ENCODE results near the gene TXK.

Gene TXK

DNA sequence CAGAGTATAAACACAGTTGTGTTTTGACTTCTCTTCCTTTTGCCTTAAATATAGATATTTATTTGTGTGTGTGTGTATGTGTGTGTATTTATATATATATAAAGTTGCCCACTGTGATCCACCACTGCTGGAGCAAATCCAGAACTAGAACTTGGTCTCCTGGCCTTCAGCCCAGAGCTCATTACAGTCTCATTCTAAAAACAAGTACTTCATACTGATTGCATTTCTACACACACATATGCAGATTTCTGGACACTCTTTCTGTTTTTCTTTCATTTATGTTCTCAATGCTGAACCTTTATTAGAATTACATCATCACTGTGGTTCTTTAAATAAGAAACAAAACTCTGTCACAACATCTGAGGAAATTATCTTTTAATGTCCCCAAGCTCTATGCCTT is 381 bp downstream of the TXK start:
- Histone ChIP-seq H3K4me3 (ENCODE audit: low read depth, low read length) (no peak overlapping the region), H3K27me3 (no peaks in the 10 kb centered on the region; the same call in 1 of the 2 replicates), H3K36me3 (no peaks in the 10 kb centered on the region), H3K4me1 (no peaks in the 10 kb centered on the region), H3K9me3 (no peaks in the 10 kb centered on the region)
- no peak for DNase-seq
- TF ChIP-seq, protein P1, sequence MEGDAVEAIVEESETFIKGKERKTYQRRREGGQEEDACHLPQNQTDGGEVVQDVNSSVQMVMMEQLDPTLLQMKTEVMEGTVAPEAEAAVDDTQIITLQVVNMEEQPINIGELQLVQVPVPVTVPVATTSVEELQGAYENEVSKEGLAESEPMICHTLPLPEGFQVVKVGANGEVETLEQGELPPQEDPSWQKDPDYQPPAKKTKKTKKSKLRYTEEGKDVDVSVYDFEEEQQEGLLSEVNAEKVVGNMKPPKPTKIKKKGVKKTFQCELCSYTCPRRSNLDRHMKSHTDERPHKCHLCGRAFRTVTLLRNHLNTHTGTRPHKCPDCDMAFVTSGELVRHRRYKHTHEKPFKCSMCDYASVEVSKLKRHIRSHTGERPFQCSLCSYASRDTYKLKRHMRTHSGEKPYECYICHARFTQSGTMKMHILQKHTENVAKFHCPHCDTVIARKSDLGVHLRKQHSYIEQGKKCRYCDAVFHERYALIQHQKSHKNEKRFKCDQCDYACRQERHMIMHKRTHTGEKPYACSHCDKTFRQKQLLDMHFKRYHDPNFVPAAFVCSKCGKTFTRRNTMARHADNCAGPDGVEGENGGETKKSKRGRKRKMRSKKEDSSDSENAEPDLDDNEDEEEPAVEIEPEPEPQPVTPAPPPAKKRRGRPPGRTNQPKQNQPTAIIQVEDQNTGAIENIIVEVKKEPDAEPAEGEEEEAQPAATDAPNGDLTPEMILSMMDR (IDR thresholded peaks at IDR 0.05; ENCODE audit: low read depth, low read length), result no peak

DNA sequence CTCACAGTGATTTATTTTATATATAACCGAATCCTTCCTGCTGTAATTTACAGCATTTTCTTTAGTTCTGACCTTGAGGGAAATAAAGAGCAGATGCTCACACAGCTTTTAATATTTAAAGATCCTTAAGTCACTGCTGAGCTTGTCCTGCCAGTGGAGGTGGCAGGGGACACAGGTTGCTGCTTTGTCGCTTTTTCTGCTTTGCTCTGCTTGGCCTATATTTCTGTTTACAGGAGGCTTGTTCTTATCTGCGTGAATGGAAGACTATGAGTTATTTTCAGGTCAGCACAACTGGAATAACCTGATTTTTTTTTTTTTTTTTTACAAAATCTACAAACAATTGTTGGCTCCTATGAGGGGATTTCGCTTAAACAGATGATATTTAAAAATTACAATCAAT is 2.3 kb downstream of the TXK start:
- no peaks in the 10 kb centered on the region; the same call in 1 of the 2 replicates for H3K27me3 ChIP-seq
- H3K4me3 ChIP-seq (ENCODE audit: low read depth, low read length), result no peak overlapping the region
- no peaks in the 10 kb centered on the region for H3K9me3 ChIP-seq
- H3K36me3 ChIP-seq, result no peaks in the 10 kb centered on the region
- TF ChIP-seq, protein P1 (IDR thresholded peaks at IDR 0.05; ENCODE audit: low read depth, low read length), result no peak
- DNase-seq, result no peak
- H3K4me1 ChIP-seq, result no peaks in the 10 kb centered on the region; the same call in 1 of the 2 replicates

DNA sequence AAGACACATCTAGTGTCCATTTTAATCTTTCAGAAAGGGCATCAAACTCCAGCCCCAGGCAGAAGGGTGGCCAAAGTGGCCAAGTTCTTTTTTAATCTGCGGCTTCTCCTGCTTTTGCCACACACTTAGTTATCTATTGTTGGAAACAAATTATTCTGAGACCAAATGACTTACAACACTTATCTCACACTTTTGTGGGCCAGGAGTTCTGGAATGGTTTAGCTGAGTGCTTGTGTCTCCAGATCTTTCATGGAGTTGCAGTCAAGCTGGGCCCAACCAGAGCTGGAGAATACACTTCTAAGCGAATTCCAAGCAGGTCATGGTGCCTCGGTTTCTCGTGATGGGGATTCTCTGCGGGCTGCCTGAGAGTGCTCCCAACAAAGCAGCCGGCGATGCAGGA is 4.0 kb downstream of the TXK start:
- H3K4me3 ChIP-seq (ENCODE audit: low read depth, low read length), result no peak overlapping the region
- no peaks in the 10 kb centered on the region for H3K36me3 ChIP-seq
- no peaks in the 10 kb centered on the region for H3K9me3 ChIP-seq
- no peaks in the 10 kb centered on the region; the same call in 1 of the 2 replicates for H3K4me1 ChIP-seq
- no peak for DNase-seq
- H3K27me3 ChIP-seq, result no peaks in the 10 kb centered on the region; the same call in 1 of the 2 replicates
- TF ChIP-seq, protein P1 (IDR thresholded peaks at IDR 0.05; ENCODE audit: low read depth, low read length), result no peak

DNA sequence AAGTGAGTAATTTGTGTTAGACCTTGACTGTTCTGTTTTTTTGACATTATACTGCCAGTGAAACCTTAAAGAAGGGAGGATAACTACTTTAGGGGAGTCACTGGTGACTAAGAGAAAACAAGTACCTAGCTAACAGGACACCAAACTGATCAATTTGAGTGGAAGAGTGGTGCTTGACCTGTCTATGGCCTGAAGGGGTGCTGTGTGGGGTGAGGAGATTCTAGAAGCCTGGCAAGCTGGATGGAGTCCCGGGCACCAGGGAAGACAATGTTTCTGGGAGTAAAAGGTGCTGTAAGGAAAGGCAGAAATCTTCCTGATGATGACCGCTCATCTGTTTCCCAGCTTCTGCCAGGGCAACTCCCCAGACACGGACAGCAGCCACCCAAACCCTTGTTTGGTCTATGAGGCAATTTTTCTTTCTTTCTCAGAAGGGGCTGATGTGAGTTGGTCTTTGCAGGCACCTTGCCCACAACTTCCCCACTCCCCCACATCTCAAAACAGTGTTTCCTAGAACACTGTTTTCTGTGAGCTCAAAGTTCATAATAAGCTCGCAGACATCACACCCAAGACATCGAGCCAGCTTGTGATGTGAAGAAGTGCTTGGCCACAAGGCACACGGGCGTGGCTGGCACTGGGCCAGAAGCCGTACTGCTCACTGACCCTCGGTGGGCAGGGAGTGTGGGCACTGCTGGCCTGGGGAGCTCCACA is 4.6 kb downstream of the TXK start:
- TF ChIP-seq, protein P1 (IDR thresholded peaks at IDR 0.05; ENCODE audit: low read depth, low read length), result no peak
- DNase-seq, result no peak
- H3K9me3 ChIP-seq, result no peaks in the 10 kb centered on the region
- H3K4me1 ChIP-seq, result no peaks in the 10 kb centered on the region; the same call in 1 of the 2 replicates
- no peaks in the 10 kb centered on the region for H3K36me3 ChIP-seq
- H3K4me3 ChIP-seq (ENCODE audit: low read depth, low read length), result no peak overlapping the region
- H3K27me3 ChIP-seq, result no peaks in the 10 kb centered on the region; the same call in none of the 2 replicates

DNA sequence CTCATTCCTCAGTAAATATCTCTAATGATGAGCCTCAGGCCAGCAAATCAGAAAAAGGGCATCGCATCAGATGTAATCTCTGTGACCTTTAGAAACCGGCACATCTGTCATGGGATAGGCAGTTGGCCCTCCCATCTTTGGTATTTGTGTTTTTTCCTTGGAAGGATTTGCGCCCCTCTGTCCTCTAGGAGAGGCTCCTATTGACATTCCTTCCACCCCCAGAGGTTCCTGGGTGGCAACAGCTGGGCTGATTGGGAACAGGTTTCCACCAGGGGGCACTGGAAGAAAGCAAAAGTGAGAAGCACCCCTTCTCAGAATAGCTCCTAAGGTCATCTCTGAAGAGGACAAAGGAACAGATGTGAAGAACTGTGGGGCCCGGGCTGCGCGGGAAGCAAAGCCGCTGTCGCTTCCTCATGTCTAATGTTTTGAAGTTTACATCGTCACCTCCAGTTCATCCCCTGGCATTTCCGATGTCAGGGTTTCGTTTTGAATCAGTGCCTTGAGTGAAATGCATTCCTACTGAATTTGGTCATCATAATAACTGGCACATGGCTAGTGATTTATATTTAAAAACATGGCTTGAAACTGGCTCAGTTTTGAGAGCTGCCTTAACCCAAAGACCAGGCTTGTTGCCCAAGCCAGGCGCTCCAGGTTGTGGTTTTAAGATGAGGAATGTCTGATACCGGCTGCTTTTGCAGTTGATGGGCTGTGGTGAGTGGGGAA is 6.2 kb downstream of the TXK start:
- H3K4me3 ChIP-seq (ENCODE audit: low read depth, low read length), result no peak overlapping the region
- peaks cover 11% of the 10 kb centered on the region for H3K27me3 ChIP-seq
- no peaks in the 10 kb centered on the region; the same call in 1 of the 2 replicates for H3K4me1 ChIP-seq
- DNase-seq, result peak; percentile 67
- TF ChIP-seq, protein P1 (IDR thresholded peaks at IDR 0.05; ENCODE audit: low read depth, low read length), result peak; percentile 80
- H3K9me3 ChIP-seq, result no peaks in the 10 kb centered on the region
- no peaks in the 10 kb centered on the region for H3K36me3 ChIP-seq

DNA sequence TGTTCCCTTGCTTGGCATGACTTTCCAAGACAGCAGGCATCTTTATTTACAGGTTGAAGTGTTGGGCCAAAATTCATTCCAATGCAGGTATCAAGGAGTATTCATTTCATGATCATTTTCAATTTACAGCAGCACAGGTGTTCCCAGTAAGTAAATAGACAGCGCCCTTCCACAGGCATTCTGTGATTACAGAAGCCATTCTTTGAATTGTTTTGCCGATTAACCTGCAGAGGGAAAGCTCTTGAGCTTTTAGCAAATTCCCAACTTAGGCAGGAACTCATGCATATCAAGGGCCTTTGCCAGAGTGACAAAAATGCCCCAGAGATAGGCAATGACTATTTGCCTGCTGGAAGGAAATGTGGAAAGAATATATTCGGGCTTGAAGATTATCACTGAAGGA is 6.8 kb downstream of the TXK start:
- no peaks in the 10 kb centered on the region for H3K9me3 ChIP-seq
- DNase-seq, result no peak
- no peaks in the 10 kb centered on the region; the same call in 1 of the 2 replicates for H3K4me1 ChIP-seq
- TF ChIP-seq, protein P1 (IDR thresholded peaks at IDR 0.05; ENCODE audit: low read depth, low read length), result no peak
- no peaks in the 10 kb centered on the region for H3K36me3 ChIP-seq
- H3K27me3 ChIP-seq, result peaks cover 15% of the 10 kb centered on the region
- no peak overlapping the region for H3K4me3 ChIP-seq (ENCODE audit: low read depth, low read length)
